ENCODE data around the gene TANK. TPM values are rescaled to one million over a fixed set of nuclear protein-coding genes. Genes with fewer than 3 reads are reported as not detected.
A peak's percentile ranks its signal among the peaks of the same experiment; 100 is the strongest.

The TANK gene
- total RNA-seq, 4 donors from 2014 or later, result 63.8 to 97.7 (median 88.8) TPM

DNA sequence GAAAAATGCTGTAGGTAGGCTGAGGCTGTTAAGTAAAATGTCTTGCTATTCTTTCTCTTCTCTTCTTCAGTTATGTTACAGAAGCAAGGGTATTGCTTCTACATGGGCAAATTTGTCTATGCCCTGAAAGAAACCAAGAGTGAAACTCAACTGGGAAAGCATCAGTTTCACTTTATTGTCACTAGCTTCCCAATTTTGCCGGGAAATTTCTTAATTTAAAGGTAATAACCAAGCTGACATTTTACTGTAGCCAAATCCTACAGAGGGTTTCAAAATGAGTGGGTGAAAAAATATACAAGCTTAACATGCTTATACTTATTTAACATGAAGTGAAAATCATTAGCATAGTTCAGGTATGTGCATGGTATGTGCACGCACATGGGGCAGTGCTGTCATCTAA, 3.2 kb downstream of the TANK start:
- TF ChIP-seq POLR2A (IDR thresholded peaks at IDR 0.05) (no peak), CTCF (IDR thresholded peaks at IDR 0.05) (no peak)
- H3K9me3 ChIP-seq, result no peaks in the 10 kb centered on the region
- no peaks in the 10 kb centered on the region for H3K36me3 ChIP-seq
- no peak for DNase-seq
- no peaks in the 10 kb centered on the region for H3K27me3 ChIP-seq
- H3K27ac ChIP-seq, result peak overlapping the region in 1 of 4 donors; percentile 44
- H3K4me3 ChIP-seq, result no peak overlapping the region
- peaks cover 0 to 37% (median 13%) of the 10 kb centered on the region in 4 donors for H3K4me1 ChIP-seq

DNA sequence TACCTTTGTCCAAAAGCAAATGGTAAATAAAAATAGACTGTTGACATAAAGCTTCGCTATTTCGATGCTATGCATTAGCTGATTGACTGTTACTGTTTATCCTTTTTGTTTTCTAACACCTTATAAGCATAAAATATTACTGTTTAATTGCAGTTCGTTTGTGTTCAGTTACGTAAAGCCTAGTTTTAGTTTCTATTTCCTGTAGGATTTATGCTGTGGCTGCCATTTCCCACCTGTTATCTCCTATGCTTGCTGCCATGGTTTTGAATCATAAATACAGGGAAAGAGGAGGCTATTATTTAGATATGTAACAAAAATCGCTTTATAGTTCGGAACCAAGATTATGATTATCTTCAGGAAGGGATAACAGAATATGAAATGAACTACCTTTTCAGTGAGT, 3.9 kb downstream of the TANK start:
- no peaks in the 10 kb centered on the region for H3K36me3 ChIP-seq
- no peaks in the 10 kb centered on the region for H3K9me3 ChIP-seq
- no peaks in the 10 kb centered on the region for H3K27me3 ChIP-seq
- no peak for DNase-seq
- H3K4me3 ChIP-seq, result no peak overlapping the region
- peaks cover 0 to 37% (median 13%) of the 10 kb centered on the region in 4 donors for H3K4me1 ChIP-seq
- TF ChIP-seq POLR2A (IDR thresholded peaks at IDR 0.05), result no peak
- TF ChIP-seq CTCF (IDR thresholded peaks at IDR 0.05), result no peak
- H3K27ac ChIP-seq, result peak overlapping the region in 2 of 4 donors; percentile 26 to 27

DNA sequence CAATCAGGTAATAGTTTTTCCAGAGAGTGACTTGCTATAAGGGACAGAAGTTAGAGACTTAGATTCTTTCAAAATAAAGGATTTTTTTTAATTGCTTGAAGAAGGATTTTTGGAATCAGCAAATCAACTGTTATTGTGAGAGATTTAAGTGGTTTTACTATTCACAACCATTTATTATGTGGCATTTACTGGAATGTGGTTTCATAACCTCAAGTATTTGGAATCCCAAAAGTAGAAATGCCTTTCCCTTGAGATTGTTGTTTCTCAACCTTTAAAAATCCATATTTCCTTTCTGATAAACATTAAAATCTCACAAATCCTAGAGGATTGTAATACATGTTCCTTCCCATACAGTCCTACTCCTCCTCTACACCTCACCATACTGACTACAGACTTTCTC, 5.0 kb downstream of the TANK start:
- no peaks in the 10 kb centered on the region for H3K36me3 ChIP-seq
- H3K9me3 ChIP-seq, result no peaks in the 10 kb centered on the region
- DNase-seq, result no peak
- peaks cover 0 to 37% (median 12%) of the 10 kb centered on the region in 4 donors for H3K4me1 ChIP-seq
- no peak overlapping the region for H3K4me3 ChIP-seq
- peak overlapping the region in 2 of 4 donors; percentile 24 to 50 for H3K27ac ChIP-seq
- no peaks in the 10 kb centered on the region for H3K27me3 ChIP-seq
- TF ChIP-seq POLR2A (IDR thresholded peaks at IDR 0.05) (no peak), CTCF (IDR thresholded peaks at IDR 0.05) (no peak)

GRCh38 chr2:161165811-161166210, 5.6 kb downstream of the TANK start:
- no peak for TF ChIP-seq POLR2A (IDR thresholded peaks at IDR 0.05)
- no peak for TF ChIP-seq CTCF (IDR thresholded peaks at IDR 0.05)
- Histone ChIP-seq H3K9me3 (no peaks in the 10 kb centered on the region), H3K27me3 (no peaks in the 10 kb centered on the region), H3K36me3 (no peaks in the 10 kb centered on the region), H3K27ac (peak overlapping the region in 2 of 4 donors; percentile 24 to 50), H3K4me1 (peaks cover 0 to 37% (median 12%) of the 10 kb centered on the region in 4 donors), H3K4me3 (no peak overlapping the region)
- no peak for DNase-seq

GRCh38 chr2:161166538-161167409, 6.5 kb downstream of the TANK start:
- TF ChIP-seq CTCF (IDR thresholded peaks at IDR 0.05) (no peak), POLR2A (IDR thresholded peaks at IDR 0.05) (no peak)
- peaks cover 0 to 33% (median 10%) of the 10 kb centered on the region in 4 donors for H3K4me1 ChIP-seq
- no peak for DNase-seq
- peak overlapping the region in 1 of 4 donors; percentile 50 for H3K27ac ChIP-seq
- H3K4me3 ChIP-seq, result no peak overlapping the region
- no peaks in the 10 kb centered on the region for H3K27me3 ChIP-seq
- H3K36me3 ChIP-seq, result no peaks in the 10 kb centered on the region
- H3K9me3 ChIP-seq, result no peaks in the 10 kb centered on the region

All from Peyer's patch (tissue), 4 donors.